ENCODE results near the gene ADAMTS7. TPM values are rescaled to one million over a fixed set of nuclear protein-coding genes. Genes with fewer than 3 reads are reported as not detected.
"Not testable (repeated sequence)": the region's sequence is repeated elsewhere in the genome, so short reads cannot be mapped to it uniquely, and the experiment has no call there.

ADAMTS7 gene
- total RNA-seq, 1 experiment from 2014 or later, result 4.2 TPM

DNA sequence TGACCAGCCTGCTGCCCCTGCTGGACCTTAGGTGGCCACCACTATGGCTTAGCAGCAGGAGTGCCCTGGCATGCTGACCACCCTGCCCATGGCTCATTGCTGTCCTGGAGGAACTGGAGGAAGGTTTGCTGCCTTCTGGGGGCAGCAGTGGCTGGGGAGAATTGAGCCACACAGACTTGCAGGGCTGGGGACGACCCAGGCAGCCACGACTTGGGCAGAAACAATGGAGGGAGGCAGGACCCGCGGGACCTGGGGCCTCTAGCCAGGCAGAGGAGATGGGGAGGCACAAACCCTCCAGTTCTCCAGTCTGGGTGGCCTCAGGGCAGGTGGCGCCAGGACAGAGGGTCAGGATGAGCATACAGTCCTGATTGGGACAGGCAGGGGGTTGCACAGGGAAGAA lies 32.8 kb downstream of the ADAMTS7 start:
- no peak for DNase-seq
- no peaks in the 10 kb centered on the region for H3K36me3 ChIP-seq (ENCODE audit: low read depth, low read length)
- no peaks in the 10 kb centered on the region for H3K79me2 ChIP-seq (ENCODE audit: low read length)
- no peaks in the 10 kb centered on the region for H3F3A ChIP-seq (ENCODE audit: low read length, unreplicated experiment)
- no peak overlapping the region for H3K4me3 ChIP-seq (ENCODE audit: low read length)
- no peak for TF ChIP-seq EZH2 (IDR thresholded peaks at IDR 0.05; ENCODE audit: low read length, unreplicated experiment)
- TF ChIP-seq EZH2phosphoT487 (IDR thresholded peaks at IDR 0.05; ENCODE audit: borderline replicate concordance, low read length), result no peak
- TF ChIP-seq, protein P1, sequence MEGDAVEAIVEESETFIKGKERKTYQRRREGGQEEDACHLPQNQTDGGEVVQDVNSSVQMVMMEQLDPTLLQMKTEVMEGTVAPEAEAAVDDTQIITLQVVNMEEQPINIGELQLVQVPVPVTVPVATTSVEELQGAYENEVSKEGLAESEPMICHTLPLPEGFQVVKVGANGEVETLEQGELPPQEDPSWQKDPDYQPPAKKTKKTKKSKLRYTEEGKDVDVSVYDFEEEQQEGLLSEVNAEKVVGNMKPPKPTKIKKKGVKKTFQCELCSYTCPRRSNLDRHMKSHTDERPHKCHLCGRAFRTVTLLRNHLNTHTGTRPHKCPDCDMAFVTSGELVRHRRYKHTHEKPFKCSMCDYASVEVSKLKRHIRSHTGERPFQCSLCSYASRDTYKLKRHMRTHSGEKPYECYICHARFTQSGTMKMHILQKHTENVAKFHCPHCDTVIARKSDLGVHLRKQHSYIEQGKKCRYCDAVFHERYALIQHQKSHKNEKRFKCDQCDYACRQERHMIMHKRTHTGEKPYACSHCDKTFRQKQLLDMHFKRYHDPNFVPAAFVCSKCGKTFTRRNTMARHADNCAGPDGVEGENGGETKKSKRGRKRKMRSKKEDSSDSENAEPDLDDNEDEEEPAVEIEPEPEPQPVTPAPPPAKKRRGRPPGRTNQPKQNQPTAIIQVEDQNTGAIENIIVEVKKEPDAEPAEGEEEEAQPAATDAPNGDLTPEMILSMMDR (conservative IDR thresholded peaks at IDR 0.05; ENCODE audit: low read depth, low read length), result no peak
- H3K9ac ChIP-seq (ENCODE audit: low read length), result no peak overlapping the region
- H3K9me2 ChIP-seq (replicated peaks; ENCODE audit: low read length), result no peaks in the 10 kb centered on the region
- H3K4me2 ChIP-seq (ENCODE audit: low read length), result no peak overlapping the region
- ATAC-seq, result no peak
- CTCF ChIA-PET, result no interaction called here
- BruUV-seq (replicated peaks), result no TSS peak
- no peaks in the 10 kb centered on the region for H3K4me1 ChIP-seq (ENCODE audit: insufficient read depth, low read length)
- no peak overlapping the region for H2AFZ ChIP-seq (ENCODE audit: low read length)
- POLR2A ChIA-PET (ENCODE audit: unreplicated experiment), result no interaction called here
- H4K20me1 ChIP-seq (ENCODE audit: low read length), result no peaks in the 10 kb centered on the region
- no peaks in the 10 kb centered on the region for H3K9me3 ChIP-seq (ENCODE audit: low read length)
- H3K27me3 ChIP-seq (ENCODE audit: low read length), result no peaks in the 10 kb centered on the region
- H3K27ac ChIP-seq (ENCODE audit: low read length), result no peak overlapping the region
- intact Hi-C loops (cut with micrococcal nuclease), result no loop called here

DNA sequence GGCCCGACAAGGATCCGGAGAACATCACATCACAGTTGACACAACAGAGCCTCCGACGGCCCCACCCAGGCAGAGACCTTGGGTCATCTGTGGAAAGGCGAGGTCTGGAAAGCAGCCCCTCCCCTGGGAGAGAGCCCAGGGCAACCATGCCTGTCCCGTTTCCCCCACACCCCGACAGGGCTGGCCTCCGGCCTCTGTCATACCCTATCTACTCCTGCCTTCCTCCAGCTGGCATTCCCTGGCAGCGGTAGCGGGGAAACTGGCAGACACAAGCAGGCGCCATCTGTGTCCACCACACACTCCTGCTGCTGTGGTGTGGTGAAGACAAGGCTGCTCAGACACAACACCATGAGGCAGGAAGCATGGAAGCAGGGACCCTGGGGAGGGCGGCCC lies 33.3 kb downstream of the ADAMTS7 start:
- H3K4me2 ChIP-seq (ENCODE audit: low read length); H3K79me2 ChIP-seq (ENCODE audit: low read length); H2AFZ ChIP-seq (ENCODE audit: low read length); DNase-seq; H3K27ac ChIP-seq (ENCODE audit: low read length); POLR2A ChIA-PET (ENCODE audit: unreplicated experiment); H3K36me3 ChIP-seq (ENCODE audit: low read depth, low read length); intact Hi-C loops (cut with micrococcal nuclease); H3F3A ChIP-seq (ENCODE audit: low read length, unreplicated experiment); BruUV-seq (replicated peaks); H3K4me1 ChIP-seq (ENCODE audit: insufficient read depth, low read length); H4K20me1 ChIP-seq (ENCODE audit: low read length); H3K27me3 ChIP-seq (ENCODE audit: low read length); H3K9me2 ChIP-seq (replicated peaks; ENCODE audit: low read length); H3K9ac ChIP-seq (ENCODE audit: low read length); CTCF ChIA-PET; ATAC-seq; H3K4me3 ChIP-seq (ENCODE audit: low read length); H3K9me3 ChIP-seq (ENCODE audit: low read length): not testable (repeated sequence)

- H3F3A ChIP-seq (ENCODE audit: low read length, unreplicated experiment); H3K4me3 ChIP-seq (ENCODE audit: low read length); H4K20me1 ChIP-seq (ENCODE audit: low read length); CTCF ChIA-PET; H2AFZ ChIP-seq (ENCODE audit: low read length); intact Hi-C loops (cut with micrococcal nuclease); BruUV-seq (replicated peaks); H3K9me3 ChIP-seq (ENCODE audit: low read length); H3K27me3 ChIP-seq (ENCODE audit: low read length); H3K79me2 ChIP-seq (ENCODE audit: low read length); H3K36me3 ChIP-seq (ENCODE audit: low read depth, low read length); H3K27ac ChIP-seq (ENCODE audit: low read length); ATAC-seq; H3K9ac ChIP-seq (ENCODE audit: low read length); DNase-seq; POLR2A ChIA-PET (ENCODE audit: unreplicated experiment); H3K4me2 ChIP-seq (ENCODE audit: low read length); H3K4me1 ChIP-seq (ENCODE audit: insufficient read depth, low read length); H3K9me2 ChIP-seq (replicated peaks; ENCODE audit: low read length): not testable (repeated sequence)
These were observed 33.8 kb downstream of the ADAMTS7 start for GRCh38 chr15:78777290-78777952.

GRCh38 chr15:78776046-78776925 lies 35.0 kb downstream of the ADAMTS7 start:
- ATAC-seq; H2AFZ ChIP-seq (ENCODE audit: low read length); H3K27ac ChIP-seq (ENCODE audit: low read length); H3F3A ChIP-seq (ENCODE audit: low read length, unreplicated experiment); CTCF ChIA-PET; H3K9me2 ChIP-seq (replicated peaks; ENCODE audit: low read length); H3K4me2 ChIP-seq (ENCODE audit: low read length); H3K9me3 ChIP-seq (ENCODE audit: low read length); POLR2A ChIA-PET (ENCODE audit: unreplicated experiment); H3K9ac ChIP-seq (ENCODE audit: low read length); H4K20me1 ChIP-seq (ENCODE audit: low read length); H3K79me2 ChIP-seq (ENCODE audit: low read length); H3K27me3 ChIP-seq (ENCODE audit: low read length); BruUV-seq (replicated peaks); H3K4me3 ChIP-seq (ENCODE audit: low read length); H3K4me1 ChIP-seq (ENCODE audit: insufficient read depth, low read length); DNase-seq; H3K36me3 ChIP-seq (ENCODE audit: low read depth, low read length); intact Hi-C loops (cut with micrococcal nuclease): not testable (repeated sequence)

All from PC-3 (cell line).